ENCODE results near the gene PEPD.

The PEPD gene

DNA sequence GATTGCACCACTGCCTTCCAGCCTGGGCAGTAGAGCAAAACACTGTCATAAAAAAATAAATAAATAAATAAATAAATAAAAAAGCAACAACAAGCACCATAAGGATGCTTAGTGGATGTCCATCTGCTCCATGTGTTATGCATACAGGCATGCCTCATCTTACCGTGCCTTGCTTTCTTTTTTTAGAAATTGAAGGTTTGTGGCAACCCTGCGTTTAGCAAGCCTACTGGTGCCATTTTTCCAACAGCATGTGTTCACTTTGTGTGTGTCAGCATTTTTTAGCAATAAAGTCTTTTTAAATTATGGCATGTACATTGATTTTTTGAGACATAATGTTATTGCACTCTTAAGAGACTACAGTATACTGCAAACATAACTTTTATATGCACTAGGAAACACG lies 68.3 kb downstream of the PEPD start:
- DNase-seq = no peak

DNA sequence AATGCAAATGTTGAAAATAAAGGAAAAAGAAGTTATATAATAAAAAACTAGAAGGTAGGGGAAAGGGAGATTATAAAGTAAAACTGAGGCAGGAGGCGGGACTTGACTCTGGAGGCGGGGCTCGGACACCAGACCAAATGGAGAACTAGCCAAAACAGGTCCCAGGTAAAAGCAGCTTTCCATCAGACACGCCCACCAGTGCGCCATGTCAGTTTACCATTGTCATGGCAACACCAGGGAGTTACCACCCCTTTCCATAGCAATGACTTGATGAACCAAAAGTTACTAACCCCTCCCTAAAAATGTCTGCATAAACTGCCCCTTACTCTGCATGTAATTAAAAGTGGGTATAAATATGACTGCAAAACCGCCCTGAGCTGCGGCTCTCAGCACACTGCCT lies 70.9 kb downstream of the PEPD start:
- no peak for DNase-seq

DNA sequence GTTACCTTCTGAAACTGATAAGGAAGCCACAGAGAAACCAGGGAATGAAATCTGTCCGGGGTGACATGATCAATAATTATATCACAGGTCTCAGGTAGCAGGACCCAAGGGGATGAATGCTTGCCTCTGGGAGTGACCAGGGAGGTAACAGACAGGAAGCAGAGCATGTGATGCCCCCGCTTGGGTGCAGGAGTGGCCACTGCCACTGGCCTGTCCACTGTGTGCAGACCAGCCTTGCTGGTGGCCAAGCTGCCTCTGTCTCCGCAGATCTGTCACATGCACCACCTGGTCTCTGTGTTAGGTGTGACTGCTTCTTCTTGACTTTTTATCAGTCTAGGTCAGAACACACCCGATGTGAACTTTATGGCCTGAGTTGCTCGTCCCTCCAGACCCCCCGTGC lies 71.8 kb downstream of the PEPD start:
- DNase-seq = no peak

DNA sequence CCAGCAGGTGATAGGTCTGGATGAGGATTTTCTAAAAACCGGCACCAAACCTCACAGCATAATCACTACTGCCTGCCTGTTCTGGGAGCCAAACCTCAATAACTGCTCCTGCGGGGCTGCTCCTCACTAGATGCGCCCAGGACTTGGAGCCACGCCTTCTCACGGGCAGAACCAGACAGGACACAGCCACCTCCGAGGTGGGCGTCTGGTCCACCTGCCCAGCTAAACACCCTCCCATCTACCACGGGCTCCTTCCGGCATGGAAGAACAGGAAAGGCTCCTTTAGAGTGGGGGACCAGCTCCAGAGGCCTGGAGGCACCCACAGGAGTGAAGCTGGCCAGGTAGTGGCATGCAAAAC lies 73.5 kb downstream of the PEPD start:
- DNase-seq = no peak

DNA sequence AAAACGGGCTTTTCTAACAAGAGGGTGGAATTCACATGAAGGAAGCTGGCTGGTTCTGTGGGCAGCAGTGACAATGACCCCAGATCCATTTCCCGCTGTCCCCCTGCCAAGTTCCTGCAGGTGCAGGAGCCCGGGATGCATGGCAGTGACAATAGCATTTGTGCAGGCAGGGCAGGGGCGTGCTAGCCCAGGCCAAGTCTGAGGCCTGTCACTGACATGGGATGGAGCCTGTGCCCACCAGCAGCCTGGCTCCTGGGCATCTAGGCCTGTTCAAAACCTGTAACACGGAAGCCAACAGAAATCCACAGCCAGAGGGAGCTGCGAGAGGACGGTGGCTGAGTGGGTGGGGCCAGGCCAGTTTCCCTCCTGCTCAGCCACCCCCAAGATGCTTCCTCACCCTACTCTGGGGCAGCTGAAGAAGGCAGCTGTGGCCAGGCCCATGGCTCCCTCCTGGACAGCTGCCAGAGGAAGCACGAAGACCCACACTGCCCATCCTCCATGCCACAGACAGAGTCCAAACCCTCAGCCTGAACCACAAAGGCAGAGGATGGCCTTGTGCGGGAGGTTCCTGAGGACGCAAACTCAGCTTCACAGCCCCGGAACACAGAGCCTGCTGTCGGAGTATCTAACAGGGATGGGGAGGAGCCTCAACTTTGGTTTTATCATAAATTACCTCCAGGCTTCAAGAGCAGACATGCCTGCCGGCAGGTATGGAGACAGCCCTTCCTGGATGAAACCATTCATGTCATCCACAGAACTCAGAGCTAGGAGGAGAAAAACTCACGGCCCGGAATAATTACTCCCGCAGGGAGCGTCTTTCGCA lies 74.0 kb downstream of the PEPD start:
- no peak for DNase-seq

GRCh38 chr19:33446330-33447293 lies 75.0 kb downstream of the PEPD start:
- DNase-seq = peak; percentile 3

DNA sequence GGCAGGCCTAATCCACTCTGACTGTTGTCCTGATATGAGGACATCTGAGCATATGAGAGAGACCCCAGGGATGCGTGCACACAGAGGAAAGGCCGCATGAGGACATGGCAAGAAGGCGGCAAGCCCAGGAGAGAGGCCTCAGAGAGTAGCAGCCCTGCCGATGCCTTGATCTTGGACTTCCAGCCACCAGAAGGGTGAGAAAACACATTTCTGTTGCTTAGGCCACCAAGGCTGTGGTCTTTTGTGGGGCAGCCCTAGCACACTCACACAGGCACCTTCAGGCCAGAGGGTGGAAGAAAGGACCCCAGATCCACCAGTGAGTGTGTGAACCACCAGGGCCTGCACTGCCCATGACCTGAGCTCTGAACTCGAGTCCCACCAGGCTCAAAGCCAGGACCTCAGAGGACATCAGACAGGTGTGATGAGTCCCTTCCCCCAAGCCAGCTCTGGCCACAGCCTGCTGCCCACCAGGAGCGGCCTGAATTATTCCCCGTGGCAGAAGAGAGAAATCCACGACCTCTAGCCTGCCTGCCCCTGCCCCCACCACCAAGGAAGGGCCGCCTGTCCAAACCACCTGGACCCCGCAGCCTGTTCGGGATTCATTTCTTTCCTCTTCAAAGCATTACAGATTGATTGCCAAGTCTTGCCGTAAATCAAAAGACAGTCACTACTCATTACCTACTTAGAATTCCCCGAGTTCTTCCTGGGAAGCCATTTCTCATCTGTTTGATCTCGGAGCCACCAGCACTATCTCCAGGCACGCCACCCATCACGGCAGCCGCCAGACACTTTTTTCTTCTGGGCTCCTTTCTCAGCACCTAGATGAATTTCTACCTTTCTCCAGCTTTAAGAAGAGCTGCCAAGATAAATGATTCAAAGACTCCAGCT lies 75.9 kb downstream of the PEPD start:
- no peak for DNase-seq

DNA sequence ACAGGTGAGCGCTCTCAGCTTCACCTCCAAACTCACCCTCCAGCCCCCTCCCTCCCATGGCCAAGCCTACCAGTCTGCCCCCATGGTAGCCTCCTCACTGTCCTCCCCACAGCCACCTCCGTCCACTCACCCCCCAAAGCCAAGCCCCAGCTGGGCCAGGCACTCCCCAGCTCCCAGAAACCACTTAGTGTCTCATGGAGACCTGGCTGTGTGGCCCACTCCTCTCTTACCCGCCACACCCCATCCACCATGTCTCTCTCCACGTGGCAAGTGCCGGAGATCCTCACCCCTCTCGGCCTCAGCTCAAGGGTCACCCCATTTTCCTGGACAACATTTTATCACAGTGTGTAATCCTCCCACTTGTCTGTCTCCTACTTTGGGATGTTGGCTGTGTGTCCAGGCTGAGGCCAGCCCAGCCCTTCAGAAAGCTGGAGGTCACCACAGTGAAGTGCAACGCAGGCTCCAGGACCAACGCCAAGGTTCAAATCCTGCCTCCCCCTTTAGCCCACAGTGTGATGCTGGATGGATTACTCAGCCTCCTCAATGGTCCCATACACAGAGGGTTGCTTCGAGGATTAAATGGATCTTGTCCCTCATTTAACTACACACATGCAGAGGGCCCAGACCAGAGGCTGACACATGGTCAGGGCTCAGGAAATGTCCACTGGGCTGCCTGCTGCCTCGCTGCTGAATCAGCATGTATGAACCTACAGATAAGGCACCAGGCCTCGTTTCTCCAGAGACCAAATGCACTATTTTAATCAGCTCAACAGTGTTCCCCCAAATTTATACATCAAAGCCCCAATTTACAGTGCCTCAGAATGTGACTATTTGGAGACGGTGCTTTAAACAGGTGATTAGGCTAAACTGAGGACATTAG lies 76.8 kb downstream of the PEPD start:
- peak; percentile 4 for DNase-seq

GRCh38 chr19:33443638-33444561 lies 77.7 kb downstream of the PEPD start:
- DNase-seq = peak; percentile 12

- DNase-seq = peak; percentile 2
These were observed 78.9 kb downstream of the PEPD start for GRCh38 chr19:33442706-33443105.

DNA sequence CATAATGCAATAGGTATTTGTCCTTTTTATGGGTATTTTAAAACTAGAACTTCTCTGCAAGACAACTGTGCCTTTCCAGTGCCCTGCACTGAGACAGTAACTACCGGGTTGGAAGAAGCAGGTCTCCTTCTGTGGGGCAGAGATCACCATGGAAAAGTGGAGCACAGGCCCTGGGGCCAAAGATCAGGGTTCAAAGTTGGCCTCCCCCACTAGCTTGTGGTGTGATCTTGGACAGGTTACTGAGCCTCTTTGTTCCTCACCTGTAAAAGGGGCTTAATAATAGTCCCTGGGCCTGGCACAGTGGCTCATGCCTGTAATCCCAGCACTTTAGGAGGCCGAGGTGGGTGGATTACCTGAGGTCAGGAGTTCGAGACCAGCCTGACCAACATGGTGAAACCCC lies 79.8 kb downstream of the PEPD start:
- DNase-seq = no peak

DNA sequence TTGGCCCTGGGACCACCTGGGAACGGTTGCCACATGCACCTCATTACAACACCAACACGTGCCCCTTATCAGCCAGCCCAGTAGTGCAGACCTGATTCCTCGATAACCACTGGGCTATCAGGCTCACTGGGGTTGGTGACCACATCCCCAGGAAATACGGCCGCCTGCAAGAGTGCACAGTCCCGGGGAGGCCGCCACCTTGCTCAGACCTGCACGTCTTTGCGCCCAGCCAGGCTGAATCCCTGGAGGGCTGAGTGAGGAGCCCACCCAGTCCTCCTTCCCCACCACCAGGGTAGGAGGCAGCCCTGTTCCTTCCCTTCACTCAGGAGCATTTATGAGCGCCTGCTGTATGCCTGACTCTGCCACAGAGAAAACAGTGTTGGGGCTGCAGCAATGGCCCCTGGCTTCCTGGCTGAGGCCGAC lies 80.3 kb downstream of the PEPD start:
- no peak for DNase-seq

DNA sequence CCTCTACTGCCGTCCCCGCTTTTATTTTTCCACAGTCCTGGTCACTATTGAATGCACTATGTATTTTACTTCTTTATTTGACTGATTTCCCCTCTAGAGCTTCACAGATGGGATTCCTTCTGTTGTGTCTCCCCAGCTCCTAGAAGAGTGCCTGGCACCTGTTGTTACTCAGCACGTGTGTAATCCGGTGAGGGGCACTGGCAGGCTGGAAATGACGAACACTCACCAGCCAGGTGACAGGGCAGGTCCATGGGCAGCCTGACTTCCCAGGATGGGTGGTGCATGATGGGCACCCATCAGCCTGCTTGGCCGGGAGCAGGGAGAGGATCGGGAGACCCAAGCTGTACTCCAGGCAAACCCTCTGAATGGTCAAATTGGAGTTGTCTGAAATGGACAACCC lies 80.9 kb downstream of the PEPD start:
- DNase-seq = no peak

DNA sequence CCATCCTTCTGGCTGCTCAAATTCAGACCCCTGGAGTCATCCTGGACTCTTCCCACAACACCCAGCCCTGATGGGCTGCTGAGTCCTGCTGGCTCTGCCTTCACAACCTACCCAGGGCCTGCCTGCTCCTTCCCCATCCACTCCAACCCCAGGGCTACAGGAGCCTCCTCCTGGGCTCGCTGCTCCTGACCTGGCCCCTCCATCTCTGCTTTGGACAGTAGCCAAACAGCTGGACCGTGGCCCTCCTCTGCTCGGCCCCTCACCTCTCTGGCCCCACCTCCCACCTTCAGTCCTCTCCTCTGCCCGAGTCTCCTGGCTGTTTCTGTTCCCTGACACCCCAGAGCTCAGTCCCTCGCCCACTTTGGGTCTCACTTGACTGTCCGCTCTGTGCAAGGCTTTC lies 81.3 kb downstream of the PEPD start:
- no peak for DNase-seq

DNA sequence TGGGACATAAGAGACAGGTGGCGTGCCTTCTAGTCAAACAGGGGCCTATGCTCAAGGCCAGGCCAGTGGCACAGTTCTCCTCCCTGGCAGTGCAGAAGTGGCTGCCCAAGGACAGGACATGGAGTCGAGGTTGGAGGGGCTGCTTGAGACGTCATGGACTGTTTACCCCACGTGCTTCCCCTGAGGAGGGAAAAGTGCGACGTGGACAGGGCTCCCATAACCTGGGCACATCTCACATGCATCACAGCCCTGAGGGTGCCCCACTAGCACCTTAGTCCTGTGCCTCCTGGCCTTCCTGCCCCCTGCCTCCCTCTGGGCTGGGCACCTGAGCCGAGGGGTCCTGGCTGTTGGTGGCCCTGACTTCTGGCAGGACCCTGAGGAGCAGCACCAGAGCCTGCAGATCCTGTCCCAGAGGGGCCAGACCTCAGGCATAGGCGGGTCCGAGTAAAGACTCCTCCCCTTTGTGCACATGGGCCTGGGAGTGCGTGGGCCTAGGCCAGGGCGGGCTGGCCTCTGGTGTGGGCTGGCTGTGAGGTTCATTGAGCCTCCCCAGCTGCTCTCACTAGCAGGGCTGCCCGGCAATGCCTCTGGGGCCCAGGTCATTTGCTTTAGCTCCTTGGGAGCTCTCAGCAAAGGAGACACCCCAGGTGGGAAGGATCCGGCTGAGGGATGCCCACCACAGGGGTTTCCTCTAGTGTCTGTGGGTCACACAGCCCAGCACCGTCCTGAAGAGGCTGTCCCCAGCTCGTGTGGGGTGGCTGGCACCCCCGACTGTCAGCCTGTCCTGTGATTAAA lies 82.4 kb downstream of the PEPD start:
- DNase-seq = no peak

DNA sequence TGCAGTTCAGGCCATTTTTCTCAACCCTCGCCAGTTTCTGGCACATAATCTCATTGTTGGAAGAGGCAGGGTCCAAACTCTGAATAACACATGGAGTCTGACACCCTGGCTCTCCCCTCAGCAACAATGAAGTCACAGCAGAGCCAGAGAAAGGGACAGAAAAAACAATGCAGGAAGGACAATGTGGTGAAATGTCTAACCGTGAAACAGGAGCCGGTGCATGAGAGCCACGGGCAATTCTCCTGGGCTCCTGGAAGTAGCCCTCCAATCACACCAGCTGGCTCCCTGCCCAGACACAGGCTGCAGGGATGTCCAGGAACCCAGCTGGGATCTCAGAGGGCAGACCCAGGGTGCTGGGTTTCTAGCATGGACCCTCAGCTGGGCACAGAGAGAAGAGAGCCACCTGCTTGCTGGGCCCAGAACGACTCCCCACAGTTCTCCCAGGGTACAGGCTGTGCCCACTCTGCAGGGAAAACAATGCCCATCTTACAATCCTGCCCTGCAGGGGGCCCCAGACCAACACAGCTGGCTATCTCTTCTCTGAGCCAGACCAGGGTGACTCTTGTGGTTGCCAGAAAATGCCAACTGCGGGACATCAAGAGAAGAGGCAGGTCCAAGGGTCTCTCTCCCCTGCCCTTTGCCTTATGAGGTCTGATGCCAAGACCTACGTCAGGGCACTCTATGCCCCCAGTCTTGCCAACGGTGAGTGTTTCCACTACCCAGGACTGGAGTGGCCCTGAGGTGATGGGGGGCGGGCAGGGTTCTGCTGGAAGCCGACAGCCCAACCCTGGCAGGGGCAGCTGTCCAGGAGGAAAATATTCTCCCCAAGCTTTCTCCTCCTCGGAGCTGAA lies 83.5 kb downstream of the PEPD start:
- no peak for DNase-seq

DNA sequence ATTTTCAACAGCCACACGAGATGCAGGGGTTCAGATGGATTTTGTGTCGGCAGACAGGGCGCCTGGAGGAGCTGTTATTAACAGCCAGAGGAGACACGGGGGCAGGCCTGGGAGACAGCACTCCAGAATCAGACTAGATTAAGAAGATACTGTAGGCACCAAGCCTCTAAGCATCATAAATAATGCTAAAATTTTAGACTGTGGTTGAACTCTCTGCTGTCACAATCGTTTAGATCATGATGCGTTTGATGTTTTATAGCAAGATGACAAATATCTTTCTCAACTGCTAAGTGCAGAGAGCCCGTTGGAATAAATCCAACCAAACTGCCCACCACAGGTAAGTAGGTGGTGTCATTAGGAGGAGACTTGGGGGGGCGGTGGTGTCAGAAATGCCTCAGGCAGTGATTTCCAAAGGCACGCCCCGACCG lies 84.2 kb downstream of the PEPD start:
- DNase-seq = no peak

GRCh38 chr19:33436360-33437345 lies 84.9 kb downstream of the PEPD start:
- DNase-seq = no peak
